Measurements from ENCODE around the gene UBE4B.
"Not testable (repeated sequence)": the region's sequence is repeated elsewhere in the genome, so short reads cannot be mapped to it uniquely, and the experiment has no call there.

The UBE4B gene

DNA sequence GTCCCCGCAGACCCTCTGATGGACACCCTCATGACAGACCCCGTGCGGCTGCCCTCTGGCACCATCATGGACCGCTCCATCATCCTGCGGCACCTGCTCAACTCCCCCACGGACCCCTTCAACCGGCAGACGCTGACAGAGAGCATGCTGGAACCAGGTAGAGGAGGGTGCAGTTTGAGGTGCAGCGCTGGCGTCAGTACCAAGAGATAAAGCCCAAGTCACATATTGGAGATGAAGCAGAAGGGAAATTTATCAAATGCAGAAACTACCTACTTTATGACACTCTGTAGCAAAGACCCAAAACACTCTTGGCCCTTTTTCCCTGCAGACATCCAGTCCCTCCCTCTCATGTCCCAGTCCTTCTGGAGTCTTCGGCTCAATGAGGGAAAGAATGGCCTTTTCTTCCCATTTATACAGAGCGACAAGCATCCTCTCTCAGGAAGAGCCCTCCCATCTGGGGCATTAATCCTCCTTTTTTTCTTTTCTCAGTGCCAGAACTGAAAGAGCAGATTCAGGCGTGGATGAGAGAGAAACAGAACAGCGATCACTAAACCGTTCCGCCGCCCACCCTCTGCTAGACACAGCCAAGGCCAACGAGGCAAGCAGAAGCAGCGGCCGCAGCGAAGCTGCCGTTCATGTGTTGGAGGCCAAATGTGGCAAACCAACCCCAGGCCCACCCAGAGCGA, 146.8 kb downstream of the UBE4B start:
- no peak for DNase-seq

DNA sequence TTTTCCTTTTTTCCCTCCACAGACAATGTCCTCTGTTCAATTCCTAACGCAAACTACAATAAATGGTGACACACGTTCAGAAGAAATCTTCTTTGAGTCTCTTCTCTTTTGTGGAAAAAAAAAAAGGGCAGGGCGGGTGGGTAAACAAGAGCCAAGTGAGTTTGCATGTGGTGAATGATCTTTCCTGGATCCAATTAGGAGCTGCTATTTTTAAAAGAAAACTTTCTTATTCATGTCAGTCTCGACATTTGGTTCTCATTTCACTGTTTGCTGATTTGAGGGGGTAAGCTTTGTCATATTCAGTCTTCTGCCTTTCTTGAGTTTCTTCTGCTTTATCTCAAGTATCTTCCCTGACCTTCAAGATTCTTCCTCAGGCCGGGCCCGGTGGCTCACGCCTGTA, 148.4 kb downstream of the UBE4B start:
- DNase-seq: no peak

DNA sequence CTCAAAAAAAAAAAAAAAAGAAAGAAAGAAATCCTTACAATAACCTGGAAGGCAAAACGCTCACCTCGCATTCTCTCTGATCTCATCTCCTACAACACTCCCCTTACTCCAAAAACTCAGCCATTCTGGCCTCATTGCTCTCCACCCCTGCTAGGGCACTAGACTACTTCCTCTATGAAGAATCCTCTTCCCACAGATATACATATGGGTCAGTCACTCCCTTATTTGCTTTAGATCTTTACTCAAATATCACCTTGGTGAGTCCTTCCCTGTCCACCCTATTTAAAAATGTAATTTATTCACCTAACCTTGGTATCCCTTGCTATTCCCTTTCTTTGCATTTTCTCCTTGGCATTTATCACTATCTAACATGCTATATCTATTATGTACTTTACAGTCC, 153.0 kb downstream of the UBE4B start:
- no peak for DNase-seq

DNA sequence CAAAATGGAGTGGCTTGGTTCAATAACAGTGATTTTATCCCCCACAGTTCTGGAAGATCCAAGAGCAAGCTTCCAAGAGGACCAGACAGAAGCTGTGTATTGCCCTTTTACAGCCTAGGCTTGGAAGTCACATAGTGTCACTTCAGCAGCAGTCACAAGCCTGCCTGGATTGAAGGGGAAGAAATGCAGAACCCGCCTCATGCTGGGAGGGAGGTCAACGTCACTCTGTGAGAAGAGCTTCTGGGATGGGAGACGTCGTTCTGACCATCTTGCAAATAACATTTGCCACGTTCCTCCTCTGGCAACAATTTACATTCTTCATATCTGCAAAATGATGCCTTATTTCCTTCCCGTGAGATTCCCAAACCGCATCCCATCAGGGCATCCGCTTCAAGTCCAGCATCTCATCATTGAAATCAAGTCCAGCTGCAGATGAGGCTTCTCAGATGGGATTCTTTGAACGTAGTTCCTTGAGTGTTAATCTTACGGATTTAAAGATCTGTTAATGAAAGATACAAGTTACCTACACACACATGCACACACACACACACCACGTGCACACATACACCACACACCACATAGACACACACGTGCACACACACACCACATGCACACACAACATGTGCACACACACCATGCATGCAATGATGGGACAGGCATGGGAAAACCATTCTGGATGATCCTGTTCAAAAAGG, 153.7 kb downstream of the UBE4B start:
- no peak for DNase-seq

DNA sequence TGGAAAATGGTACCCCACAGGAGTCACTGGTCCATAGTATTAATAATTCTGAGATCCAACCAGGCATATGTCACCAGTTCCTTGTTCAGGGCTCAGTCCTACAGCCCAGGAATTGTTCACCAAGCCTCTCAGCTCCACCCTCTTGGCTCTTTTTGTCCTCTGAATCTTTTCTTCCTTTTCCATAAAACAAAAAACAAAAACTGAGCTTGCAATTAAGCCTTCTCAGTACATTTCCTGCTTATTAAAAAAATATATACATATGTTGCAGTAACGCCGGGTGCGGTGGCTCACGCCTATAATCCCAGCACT, 154.2 kb downstream of the UBE4B start:
- no peak for DNase-seq

DNA sequence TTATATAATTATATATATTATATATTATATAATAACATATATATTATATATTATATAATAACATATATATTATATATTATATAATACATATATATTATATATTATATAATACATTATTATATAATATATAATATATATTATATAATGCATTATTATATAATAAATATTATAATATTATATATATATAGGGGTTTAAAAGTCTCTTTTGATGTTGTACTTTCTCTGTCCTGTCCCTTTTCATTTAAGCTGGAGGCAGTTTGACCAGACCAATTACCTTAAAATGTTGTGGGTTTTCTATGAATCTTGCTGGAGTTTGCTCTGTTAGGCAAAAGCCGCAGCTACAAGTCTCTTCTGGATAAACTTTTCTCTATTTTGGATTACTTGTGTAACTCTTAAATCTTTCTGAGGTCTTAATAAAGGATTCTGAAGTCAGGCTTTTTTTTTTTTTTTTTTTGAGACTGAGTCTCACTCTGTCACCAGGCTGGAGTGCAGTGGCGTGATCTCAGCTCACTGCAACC, 155.4 kb downstream of the UBE4B start:
- DNase-seq: no peak

DNA sequence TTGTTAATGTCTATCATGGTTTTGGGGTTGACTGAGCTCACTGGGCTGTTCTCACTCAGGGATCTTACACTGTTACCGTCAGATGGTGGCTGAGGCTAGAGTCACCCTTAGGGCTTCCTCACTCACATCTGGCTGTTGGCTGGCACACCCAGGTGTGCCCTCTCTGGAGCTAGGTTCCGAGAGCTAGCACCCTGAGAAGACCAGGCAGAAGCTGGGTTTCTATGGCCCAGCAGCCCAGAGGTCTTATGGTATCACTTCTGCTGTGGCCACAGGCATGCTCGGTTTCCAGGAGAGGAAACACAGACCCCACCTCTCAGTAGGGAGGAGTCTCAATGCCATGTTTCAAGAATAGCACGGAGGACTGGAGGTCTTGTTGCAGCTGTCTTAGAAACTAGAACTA, 156.9 kb downstream of the UBE4B start:
- DNase-seq: peak in 1 of 2 donors; percentile 4

DNA sequence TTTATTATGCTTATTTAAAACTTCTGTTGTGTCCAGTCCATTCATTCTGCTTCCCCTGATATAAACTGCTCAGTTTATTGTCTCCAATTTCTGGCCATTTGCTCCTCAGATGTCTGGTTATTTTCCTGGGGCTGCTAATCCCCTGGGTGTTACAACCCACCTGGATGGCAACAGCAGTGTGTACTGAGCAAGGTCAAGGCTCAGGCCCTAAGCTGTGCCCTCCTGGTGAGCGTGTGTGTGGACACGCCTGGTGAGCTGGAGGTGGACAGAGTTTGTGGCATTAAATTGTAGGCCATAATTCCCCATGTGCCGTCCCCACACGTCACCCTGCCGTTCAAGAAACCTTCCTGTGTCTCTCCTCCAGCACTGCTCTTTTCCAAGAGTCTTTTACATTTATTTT, 159.5 kb downstream of the UBE4B start:
- DNase-seq: no peak

DNA sequence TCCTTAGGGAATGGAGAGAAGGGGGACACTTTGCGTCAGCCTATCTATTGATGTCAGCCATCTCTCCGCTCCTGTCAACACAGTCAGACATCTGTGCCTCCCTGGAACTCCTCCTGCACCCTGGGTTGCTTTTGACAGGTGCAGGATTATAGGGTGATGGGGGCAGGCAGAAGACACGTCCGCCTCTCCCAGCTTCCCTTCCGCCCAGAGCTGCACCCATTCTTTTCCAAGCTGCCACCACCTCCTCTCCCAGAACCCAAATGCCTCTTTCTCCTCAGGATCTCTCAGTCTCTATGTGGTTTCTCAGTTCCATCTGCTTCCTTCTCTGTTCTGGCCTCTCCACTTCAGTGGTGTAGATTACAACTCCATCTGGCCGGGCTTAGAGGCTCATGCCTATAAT, 160.5 kb downstream of the UBE4B start:
- no peak for DNase-seq

DNA sequence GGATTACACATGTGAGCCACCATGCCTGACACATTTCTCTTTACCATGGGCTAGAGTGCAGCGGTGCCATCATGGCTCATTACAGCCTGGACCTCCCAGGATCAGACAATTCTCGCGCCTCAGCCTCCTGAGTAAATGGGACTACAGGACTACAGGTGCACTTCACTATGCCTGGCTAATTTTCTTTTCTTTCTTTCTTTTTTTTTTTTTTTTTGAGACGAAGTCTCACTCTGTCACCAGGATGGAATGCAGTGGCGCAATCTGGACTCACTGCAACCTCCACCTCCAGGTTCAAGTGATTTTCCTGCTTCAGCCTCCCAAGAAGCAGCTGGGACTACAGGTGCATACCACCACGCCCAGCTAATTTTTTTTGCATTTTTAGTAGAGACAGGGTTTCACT, 162.8 kb downstream of the UBE4B start:
- no peak for DNase-seq

DNA sequence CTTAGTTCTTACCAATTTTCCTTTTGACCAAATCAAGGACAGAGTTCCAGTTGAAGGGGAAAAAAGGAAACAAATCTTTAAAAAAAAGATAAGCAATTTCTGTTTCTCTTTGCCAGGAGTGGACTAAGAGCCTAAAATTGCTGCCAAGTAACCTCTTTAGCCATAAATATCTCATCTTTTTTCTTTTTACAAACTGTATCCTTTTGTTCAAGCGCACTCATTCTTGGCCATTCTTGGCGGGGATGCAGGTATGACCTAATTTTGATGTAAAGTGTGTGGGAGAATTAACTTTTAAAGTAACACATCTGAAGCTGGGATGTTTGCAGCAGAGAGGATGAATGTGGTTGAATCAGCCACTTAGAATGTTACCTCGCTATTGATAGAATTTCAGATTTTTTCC, 164.2 kb downstream of the UBE4B start:
- DNase-seq: no peak

DNA sequence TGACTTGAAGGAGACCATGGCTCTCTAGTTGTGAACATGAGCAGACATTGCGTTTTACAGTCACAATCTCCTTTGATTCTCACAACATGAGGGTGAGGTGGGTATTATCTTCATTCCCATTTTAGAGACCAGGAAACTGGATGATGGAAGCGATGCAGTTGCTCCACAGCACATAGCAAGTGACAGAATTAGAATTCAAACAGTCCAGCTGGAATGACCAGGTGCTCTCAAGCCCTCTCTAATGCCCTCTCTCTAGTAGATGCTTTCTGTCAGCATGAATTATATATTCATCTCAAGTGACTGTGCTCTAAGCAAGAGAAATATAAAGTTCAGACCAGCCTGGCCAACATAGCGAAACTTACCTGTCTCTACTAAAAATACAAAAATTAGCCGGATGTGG, 167.9 kb downstream of the UBE4B start:
- DNase-seq: no peak

DNA sequence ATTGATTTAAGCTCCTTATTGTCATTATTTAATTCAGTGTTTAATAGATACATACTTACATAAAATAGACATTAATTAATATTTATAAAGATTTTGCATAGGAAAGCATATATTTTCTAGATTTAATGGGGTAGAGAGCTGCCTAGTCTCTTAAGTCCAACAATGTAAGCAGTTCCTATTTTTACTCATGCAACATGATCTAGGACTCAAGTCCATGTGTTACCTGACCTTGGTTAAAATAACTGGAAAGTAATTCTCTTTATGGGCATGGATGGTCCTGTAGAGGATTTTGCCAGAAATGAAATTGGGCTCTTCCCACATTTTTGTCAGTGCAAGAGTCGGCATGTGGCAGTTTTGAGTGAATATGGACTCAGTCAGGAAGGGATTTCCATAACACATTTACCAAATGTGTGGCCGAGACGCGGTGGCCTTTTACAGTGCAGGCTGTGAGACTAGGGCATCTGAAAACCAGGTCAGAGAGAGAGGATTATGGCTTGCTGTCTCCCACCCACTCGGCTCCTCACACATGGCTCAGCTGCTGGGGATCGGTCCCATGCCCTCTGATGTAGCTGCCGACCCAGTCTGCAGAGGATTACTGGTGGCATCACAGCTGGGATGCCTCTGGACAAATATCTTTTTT, 171.4 kb downstream of the UBE4B start:
- DNase-seq: no peak

DNA sequence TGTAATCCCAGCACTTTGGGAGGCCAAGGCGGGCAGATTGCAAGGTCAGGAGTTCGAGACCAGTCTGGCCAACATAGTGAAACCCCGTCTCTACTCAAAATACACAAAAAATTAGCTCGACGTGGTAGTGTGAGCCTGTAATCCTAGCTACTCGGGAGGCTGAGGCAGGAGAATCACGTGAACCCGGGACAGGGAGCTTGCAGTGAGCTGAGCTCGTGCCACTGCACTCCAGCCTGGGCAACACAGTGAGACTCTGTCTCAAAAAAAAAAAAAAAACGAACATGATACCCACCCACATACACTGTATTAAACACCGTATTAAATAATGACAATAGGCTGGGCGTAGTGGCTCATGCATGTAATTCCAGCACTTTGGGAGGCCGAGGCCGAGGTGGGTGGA, 172.4 kb downstream of the UBE4B start:
- DNase-seq: not testable (repeated sequence)

DNA sequence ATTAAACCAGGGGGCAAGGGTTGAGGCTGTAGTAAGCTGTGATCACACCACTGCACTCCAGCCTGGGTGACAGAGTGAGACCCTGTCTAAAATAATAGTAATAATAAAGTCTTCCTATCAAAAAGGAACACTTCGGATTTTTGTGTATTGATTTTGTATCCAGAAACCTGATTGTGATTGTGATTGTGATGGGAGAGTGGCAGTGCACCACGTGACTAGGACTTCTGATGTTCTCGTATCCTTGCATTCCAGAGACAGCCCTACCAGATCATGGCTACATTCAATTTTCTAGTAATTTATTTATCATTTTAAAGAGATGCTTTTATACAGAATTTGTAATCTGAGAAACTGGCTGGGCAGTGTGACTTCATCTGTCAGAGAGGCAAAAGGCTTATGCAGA, 175.1 kb downstream of the UBE4B start:
- no peak for DNase-seq

DNA sequence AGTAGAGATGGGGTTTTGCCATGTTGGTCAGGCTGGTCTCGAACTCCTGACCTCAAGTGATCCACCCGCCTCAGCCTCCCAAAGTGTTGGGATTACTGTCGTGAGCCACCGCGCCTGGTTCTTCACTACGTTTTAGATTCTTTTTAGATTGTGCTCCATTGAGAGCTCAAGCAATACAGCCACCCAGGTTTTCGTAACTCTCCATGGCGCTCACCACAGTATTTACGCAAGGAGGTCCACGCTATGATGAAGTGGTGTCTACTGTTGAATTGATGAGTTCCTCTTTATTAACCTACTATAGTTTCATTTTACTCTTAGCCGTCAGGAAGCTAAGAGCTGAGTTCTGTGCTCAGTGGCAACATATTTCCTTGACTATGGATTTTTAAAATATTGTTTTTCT, 175.8 kb downstream of the UBE4B start:
- peak in 1 of 2 donors; percentile 49 for DNase-seq

DNA sequence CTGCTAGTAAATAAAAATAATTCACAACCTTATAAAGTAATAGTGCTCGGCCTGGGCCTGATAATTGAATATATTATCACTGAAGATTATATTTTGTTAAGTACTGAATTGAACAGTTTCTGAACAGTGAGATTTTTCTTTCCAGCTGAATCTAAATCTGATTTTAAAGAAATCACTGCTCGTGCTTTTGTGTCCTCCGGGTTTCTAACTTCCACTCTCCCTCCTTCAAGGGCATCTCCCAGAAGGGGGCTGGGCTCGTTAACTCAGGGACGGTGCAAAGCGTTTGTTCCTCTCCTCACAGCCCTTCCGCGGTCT, 176.8 kb downstream of the UBE4B start:
- DNase-seq: no peak

DNA sequence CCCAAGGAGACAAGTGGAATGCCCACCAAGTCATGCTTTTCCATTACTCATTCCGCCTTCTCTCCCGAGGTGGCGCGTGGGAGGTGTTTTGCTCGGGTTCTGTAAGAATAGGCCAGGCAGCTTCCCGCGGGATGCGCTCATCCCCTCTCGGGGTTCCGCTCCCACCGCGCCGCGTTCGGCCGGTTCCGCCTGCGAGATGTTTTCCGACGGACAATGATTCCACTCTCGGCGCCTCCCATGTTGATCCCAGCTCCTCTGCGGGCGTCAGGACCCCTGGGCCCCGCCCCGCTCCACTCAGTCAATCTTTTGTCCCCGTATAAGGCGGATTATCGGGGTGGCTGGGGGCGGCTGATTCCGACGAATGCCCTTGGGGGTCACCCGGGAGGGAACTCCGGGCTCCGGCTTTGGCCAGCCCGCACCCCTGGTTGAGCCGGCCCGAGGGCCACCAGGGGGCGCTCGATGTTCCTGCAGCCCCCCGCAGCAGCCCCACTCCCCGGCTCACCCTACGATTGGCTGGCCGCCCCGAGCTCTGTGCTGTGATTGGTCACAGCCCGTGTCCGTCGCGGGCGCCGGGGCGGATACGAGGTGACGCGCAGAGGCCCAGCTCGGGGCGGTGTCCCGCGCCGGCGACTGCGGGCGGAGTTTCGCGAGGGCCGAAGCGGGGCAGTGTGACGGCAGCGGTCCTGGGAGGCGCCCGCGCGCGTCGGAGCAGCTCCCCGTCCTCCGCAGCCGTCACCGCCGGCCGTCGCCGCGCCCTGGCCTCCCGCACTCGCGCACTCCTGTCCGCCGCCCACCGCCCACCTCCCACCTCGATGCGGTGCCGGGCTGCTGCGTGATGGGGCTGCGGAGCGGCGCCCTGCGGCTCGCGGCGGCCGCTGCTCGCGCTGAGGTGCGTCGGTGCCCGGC, 177.4 kb downstream of the UBE4B start, which contains the start of gene KIF1B:
TSS of gene KIF1B (plus strand) at position 666 of the 906 bp plus-strand sequence. CDS start 21,759 bp downstream, outside the sequence.
- DNase-seq: peak; percentile 97 to 98

DNA sequence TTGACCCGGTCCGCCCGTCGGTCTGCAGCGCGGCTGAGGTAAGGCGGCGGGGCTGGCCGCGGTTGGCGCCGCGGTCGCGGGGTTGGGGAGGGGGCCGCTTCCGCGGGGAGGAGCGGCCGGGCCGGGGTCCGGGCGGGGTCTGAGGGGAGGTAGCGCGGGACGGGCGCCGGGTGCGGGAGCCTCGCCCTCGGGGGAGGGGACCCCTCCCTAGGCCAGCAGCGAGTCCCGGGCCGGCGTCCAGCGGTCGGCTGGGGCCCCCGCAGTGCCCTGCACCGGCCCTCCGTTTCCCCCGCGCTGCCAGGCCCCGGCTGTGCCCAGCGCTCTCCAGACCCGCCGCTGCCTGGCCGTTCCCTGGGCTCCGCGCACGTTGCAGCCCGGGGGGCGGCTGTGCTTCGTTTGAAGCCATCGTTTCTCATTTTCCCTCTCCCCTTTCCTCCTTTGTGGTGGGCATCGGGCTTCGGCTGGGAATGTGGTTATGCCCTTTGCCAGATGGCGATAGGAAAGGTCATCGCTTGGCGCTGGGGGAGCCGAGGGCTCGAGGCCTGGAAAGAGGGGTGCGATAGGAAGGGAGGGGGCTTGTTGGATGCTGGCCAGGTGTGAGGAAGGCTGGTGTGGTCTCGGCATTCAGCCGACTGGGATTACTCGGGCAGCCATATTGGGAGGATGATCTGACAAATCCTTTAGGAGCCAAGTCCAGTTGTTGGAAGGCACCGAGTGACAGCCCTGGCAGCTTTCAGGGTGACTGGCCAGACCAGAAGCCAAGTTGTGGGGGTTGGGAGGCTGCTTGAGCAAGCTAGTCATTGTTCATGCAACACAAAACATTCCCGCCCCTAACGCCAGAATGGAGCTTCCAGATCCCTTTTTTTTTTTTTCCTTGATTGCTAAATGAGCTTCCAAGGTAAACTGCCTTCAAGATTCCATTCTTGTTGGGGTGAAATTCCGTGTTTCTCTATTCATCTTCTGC, 178.4 kb downstream of the UBE4B start:
- peak in 1 of 2 donors; percentile 20 for DNase-seq

DNA sequence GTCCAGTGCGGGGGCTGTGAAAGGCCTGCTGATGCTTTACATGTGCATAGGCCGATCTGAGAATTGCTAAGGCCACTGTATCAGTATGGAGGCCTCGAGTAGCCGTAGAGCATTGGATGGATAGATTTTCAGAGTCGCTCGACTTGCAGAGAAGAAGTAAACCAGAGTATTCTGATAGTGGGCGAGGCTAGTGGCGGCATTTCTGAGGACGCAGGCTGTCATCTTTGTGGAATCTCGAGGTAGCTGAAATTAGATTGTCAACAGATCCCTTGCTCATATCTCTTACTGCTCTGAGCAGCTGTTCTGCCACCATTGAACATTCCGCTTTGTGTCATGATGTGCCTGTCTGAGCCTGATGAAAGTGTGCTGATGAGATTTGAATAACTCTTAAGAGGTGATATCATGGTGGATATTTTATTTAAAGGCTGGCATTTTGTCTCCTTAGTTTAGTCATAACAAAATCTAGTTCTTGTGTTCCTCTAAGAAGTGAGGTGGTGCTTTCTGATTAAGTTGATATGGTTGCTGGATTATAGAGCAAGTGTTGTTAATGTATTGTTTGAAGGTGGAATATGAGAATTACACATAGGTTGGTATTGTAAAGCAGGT, 179.2 kb downstream of the UBE4B start:
- DNase-seq: no peak

DNA sequence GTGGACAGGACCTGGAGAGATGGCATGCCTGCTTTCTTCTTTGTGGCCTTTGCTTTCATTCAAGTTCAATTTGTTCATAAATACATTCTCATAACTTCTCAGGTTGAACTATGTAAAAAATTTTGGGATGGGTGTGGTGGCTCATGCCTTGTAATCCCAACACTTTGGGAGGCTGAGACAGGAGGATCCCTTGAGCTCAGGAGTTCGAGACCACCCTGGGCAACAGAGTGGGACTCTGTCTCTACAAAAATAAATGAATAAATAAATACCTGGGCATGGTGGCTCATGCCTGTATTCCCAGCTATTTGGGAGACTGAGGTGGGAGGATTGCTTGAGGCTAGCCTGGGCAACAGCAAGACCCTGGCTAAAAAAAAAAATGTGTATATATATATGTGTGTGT, 179.7 kb downstream of the UBE4B start:
- no peak for DNase-seq
